NCI-H1694 (cell line): ENCODE data around the gene NDNF.

Experiments used
- DNase-seq: peaks from one replicate; lab custom pipeline; 2025; lab: John Stamatoyannopoulos, UW

Gene NDNF

DNA sequence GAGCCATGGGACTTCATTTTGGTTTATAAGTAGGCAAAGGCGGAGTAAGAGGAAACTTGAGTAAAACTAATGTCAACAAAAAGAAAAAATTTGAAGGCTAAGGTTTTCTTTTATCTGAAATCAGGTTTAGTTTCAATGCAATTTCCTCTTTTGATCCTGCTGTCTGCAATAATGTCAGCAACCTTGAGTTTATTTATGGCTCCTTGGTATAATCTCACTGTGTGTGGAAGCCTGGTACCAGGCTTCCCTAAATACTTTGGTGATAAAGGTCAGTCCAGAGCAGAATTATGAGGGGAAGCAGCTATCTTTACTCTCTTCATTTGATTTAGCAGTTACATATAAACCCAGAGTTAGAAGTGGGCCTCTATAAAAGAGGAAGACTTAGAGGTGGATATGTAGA lies 57.8 kb downstream of the NDNF start:
- DNase-seq: no peak

GRCh38 chr4:121011780-121012340 lies 60.5 kb downstream of the NDNF start:
- DNase-seq: no peak

DNA sequence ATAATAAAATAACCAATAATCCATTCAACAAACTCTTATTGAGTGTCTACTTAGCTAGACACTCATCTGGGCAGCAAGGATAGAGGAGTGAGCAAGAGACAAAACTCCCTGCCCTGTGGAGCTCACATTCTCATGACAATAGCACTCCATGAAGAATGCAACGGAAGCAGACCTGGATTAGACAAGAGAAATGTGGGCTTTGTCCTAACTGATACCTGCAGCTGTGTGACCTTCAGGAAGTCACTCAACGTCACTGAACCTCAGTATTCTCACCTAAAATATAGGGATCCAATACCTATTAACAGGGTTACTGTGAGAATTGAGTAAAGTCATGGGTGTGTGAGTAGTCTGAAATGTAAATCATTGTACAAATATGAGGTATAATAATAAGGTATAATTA lies 61.2 kb downstream of the NDNF start:
- DNase-seq: no peak

DNA sequence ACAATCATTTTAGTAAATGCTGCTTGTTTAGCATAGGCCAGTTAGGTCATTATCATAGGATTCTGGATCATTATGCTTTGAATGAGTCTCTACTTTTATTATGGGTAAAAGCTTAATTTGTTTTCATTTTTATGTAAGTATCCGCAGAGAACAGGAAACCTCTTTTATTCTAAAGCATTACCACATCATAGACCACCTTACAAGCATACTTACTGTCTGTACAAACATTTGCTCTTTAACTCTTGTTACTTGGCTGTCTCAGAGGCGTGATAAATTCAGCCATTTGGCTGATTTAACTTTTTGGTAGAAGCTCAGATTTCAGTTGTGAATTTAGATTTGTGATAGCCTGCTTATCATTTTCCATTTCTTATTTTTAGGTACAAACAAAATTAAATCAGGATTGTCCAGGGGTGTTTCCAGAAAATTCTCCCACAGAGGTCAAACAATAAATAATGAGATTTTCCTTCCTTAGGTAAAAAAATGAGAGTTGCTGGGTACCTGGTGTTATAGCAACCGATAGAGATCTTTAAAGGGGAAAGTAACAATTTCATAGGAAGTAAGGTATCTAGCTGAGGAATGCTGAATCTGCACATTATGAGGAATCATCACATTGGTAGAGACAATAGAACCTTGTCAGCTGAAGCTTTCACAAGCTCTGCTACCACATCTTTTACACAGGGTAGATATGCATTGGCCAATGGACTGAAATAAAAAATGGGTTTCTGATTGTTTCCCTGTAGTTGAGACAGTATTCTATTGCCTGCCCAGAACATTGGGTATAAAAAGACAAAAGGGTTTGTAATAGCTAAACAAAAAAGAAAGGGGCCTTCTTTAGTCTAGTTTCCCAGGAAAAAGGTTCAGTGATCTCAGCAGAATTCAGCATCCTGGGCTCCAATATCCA lies 62.5 kb downstream of the NDNF start:
- no peak for DNase-seq

- no peak for DNase-seq
Observed at GRCh38 chr4:121007660-121008059, 64.7 kb downstream of the NDNF start.

GRCh38 chr4:121003863-121004262 lies 68.5 kb downstream of the NDNF start:
- no peak for DNase-seq

- DNase-seq: no peak
Observed at GRCh38 chr4:120995266-120996010, 76.9 kb downstream of the NDNF start.

GRCh38 chr4:120994521-120994920 lies 77.8 kb downstream of the NDNF start:
- no peak for DNase-seq

DNA sequence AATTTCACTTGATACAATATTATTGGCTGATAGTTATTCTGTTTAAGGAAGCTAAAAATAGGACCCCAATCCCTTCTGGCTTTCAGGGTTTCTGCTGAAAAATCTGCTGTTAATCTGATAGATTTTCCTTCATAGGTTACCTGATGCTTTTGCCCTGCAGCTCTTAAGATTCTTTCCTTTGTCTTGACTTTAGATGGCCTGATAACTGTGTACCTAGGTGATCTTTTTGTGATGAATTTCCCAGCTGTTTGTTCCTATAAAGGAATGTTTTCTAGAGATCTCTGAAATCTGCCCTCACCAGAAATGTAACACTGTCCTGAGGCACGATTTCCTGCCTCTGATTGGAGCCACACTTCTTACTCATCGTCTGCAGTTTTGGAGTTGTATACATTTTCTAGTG lies 80.5 kb downstream of the NDNF start:
- no peak for DNase-seq

- no peak for DNase-seq
Observed at GRCh38 chr4:120990246-120990645, 82.1 kb downstream of the NDNF start.
